ENCODE measurements around the gene DCTN5.

- TF ChIP-seq CTCF (IDR thresholded peaks at IDR 0.05; ENCODE audit: poor library complexity) = no peak
- no peak for TF ChIP-seq EZH2 (IDR thresholded peaks at IDR 0.05; ENCODE audit: borderline replicate concordance)
- no peak for TF ChIP-seq EZH2phosphoT487 (IDR thresholded peaks at IDR 0.05; ENCODE audit: low read depth, severe bottlenecking, unreplicated experiment)
Measured at GRCh38 chr16:23690771-23691482, 49.7 kb downstream of the DCTN5 start.
